ENCODE measurements around the gene GSTK1. TPM values are rescaled to one million over a fixed set of nuclear protein-coding genes. Genes with fewer than 3 reads are reported as not detected.

The GSTK1 gene
- total and polyA plus RNA-seq, 2 of the 8 experiments (the other 6 are each of a cell fraction or from before 2014, with no cell fraction given): 25.5 to 32.5 TPM

DNA sequence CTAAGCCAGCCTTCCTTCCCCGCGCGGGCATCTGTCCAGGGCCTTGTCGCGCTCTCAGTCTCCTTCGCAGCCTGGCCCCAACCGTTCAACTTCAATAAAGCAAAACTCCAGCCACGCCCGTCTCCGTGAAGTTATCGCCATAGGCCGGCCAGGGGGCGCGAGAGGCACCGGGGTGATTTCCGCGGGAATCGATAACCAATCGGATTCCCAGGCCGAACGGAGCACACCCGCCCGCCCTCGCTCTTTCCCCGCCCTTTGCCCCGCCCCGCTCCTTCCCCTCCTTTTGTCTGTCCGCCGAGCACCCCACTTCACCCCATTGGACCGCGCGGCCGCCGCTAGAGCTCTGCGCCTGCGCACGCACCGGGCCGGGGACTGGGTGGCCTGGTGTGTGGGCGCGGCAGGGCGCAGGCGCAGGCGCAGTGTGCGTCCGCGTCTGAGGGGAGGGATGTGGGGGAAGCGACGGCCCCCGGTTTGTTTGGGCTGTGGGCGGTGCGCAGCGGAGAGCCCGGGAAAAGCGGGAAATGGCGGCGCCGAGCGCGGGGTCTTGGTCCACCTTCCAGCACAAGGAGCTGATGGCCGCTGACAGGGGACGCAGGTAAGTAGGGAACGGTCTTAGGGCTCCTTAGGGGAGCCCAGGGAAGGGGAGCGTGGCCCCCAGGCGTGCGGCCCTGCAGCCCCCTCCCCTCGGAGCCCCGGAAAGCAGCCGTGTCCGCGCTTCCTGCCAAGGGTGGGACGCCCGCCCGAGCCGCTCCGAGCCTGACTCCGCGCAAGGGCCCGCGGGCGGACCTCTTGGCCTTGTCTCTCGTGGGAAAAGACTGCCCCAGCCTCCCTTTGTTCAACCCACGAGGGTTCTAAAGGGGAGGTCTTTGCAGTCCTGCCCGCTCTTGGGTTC lies 24.9 kb downstream of the GSTK1 start, which contains the start of gene CASP2 (continued):
- TF ChIP-seq CTCF (IDR thresholded peaks at IDR 0.05; ENCODE audit: control extremely low read depth in 1 of 3, insufficient read depth in 1 of 3, low read depth in 1 of 3, low read length in 3 of 3) (peak in 2 of 3 experiments; percentile 17 to 21; a peak in 3 of 4 replicates), SIX5 (IDR thresholded peaks at IDR 0.05; ENCODE audit: low read depth, low read length) (no peak), ASH2L (IDR thresholded peaks at IDR 0.05; ENCODE audit: low read length) (peak; percentile 85), TCF12 (IDR thresholded peaks at IDR 0.05; ENCODE audit: low read depth, low read length) (no peak), PHF8 (conservative IDR thresholded peaks at IDR 0.05; ENCODE audit: low read depth, low read length) (peak; percentile 96), GTF2F1 (IDR thresholded peaks at IDR 0.05; ENCODE audit: borderline replicate concordance, low read depth, low read length) (no peak), CREB1 (IDR thresholded peaks at IDR 0.05) (peak; percentile 31; the same call in 1 of the 2 replicates), RXRA (IDR thresholded peaks at IDR 0.05; ENCODE audit: insufficient read depth, low read depth, low read length) (no peak)
- TF ChIP-seq, protein P1, sequence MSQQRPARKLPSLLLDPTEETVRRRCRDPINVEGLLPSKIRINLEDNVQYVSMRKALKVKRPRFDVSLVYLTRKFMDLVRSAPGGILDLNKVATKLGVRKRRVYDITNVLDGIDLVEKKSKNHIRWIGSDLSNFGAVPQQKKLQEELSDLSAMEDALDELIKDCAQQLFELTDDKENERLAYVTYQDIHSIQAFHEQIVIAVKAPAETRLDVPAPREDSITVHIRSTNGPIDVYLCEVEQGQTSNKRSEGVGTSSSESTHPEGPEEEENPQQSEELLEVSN (IDR thresholded peaks at IDR 0.05): peak; percentile 100
